ENCODE results near the gene CCDC200. TPM values are rescaled to one million over a fixed set of nuclear protein-coding genes. Genes with fewer than 3 reads are reported as not detected.

Gene CCDC200
- total and polyA plus RNA-seq, 2 of the 13 experiments (the other 11 are each of a cell fraction or from before 2014, with no cell fraction given) = not detected

DNA sequence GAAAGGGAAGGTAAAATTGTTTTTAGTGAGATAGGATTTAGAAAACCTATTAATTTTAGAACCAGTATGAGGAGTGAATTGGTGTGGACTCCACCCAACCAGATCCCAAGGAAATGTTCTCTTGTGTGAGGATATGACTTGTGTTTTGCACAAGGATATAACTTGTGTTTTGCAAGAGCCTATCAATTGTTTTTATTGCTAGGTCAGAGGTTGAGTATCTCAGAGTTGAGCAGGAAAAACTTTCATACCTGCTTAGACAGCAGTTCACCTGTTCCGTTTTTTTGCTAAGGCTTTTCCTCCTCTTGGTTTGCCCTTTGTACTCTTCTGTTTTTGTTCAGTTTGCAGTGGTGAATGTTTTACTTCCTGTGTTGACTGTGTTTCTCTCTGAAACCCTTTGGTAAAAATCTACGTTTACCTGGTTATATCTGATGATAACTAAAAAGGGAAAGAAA lies 52.3 kb downstream of the CCDC200 start:
- peak overlapping the region; percentile 82 for H3K27ac ChIP-seq (ENCODE audit: extremely low read length, insufficient read depth, low read length)
- H3K9me3 ChIP-seq (ENCODE audit: low read length) = no peaks in the 10 kb centered on the region
- no peaks in the 10 kb centered on the region for H4K20me1 ChIP-seq (ENCODE audit: insufficient read depth, low read length)
- ChIA-PET CTCF (ENCODE audit: low intra/inter-chr PET ratio, low total read pairs) (no interaction called here), POLR2A (interaction anchor here (0.6 to 2.6 kb wide), 4 partner anchors 8 to 139 kb away, joined by 3 to 31 read pairs (median 4); partner anchors contain the start of gene TMEM106A)
- ATAC-seq = peak; percentile 75
- peaks cover 54% of the 10 kb centered on the region for H3K79me2 ChIP-seq (ENCODE audit: insufficient read depth, low read length)
- peak; percentile 87 for DNase-seq (ENCODE audit: low spot score)
- H3K4me2 ChIP-seq (ENCODE audit: low read depth, low read length) = peak overlapping the region; percentile 71
- peaks cover 73% of the 10 kb centered on the region for H3K4me1 ChIP-seq (ENCODE audit: insufficient read depth, low read length)
- peak overlapping the region; percentile 19 to 40 (median 38); a peak in 5 of 6 replicates for H3K4me3 ChIP-seq (replicated peaks in 1 of 3; ENCODE audit: insufficient read depth in 1 of 3, low read depth in 2 of 3, low read length in 3 of 3)
- intact Hi-C loops (cut with micrococcal nuclease; ENCODE audit: unreplicated experiment) = no loop called here
- no TSS peak for BruUV-seq (replicated peaks)
- no peaks in the 10 kb centered on the region; a peak in 1 of 5 replicates for H3K27me3 ChIP-seq (ENCODE audit: control insufficient read depth in 1 of 2, insufficient read depth in 2 of 2, low read length in 2 of 2)
- H3K36me3 ChIP-seq (replicated peaks in 1 of 2; ENCODE audit: control insufficient read depth in 1 of 2, insufficient read depth in 2 of 2, low read length in 2 of 2) = peaks cover 9 to 38% of the 10 kb centered on the region in 2 experiments
- no peak overlapping the region for H2AFZ ChIP-seq (ENCODE audit: low read length)
- H3K9ac ChIP-seq (ENCODE audit: insufficient read depth, low read depth, low read length) = peak overlapping the region; percentile 63
- in situ Hi-C loops (cut with HindIII; ENCODE audit: extremely low pct_ligation_motif_present, low pct_unique_long_range_greater_than_20kb) = no loop called here
- WGBS (ENCODE audit: low lambda C conversion rate) = under 1% methylated on average over 2 of the region's 2 CpGs
- peak; percentile 86 for FAIRE-seq
- TF ChIP-seq ZFP37 (CRISPR knock-in tag; IDR thresholded peaks at IDR 0.05; ENCODE audit: borderline replicate concordance) (no peak), ZFP62 (CRISPR knock-in tag; IDR thresholded peaks at IDR 0.05) (no peak), ZBTB21 (CRISPR knock-in tag; IDR thresholded peaks at IDR 0.05) (no peak), ZFX (CRISPR knock-in tag; IDR thresholded peaks at IDR 0.05; ENCODE audit: low read depth) (no peak), MIER3 (CRISPR knock-in tag; IDR thresholded peaks at IDR 0.05; ENCODE audit: borderline replicate concordance) (peak; percentile 42; the same call in 1 of the 2 replicates), IKZF4 (CRISPR knock-in tag; IDR thresholded peaks at IDR 0.05; ENCODE audit: borderline replicate concordance, low read depth, not compliant biosample characterization) (no peak), LCORL (IDR thresholded peaks at IDR 0.05) (no peak), LCORL (CRISPR knock-in tag; IDR thresholded peaks at IDR 0.05) (peak; percentile 67; the same call in 1 of the 2 replicates), EZH2 (conservative IDR thresholded peaks at IDR 0.05; ENCODE audit: low read depth, low read length) (no peak), MIXL1 (CRISPR knock-in tag; IDR thresholded peaks at IDR 0.05) (peak; percentile 49; the same call in 1 of the 2 replicates), KLF13 (CRISPR knock-in tag; IDR thresholded peaks at IDR 0.05) (no peak), DPF2 (CRISPR knock-in tag; IDR thresholded peaks at IDR 0.05; ENCODE audit: borderline replicate concordance, low read depth) (peak; percentile 65; the same call in 1 of the 2 replicates), ZNF781 (CRISPR knock-in tag; IDR thresholded peaks at IDR 0.05; ENCODE audit: borderline replicate concordance, not compliant biosample characterization) (no peak), FIP1L1 (IDR thresholded peaks at IDR 0.05; ENCODE audit: borderline replicate concordance, insufficient read depth, low read depth, low read length) (no peak), SPEN (CRISPR knock-in tag; IDR thresholded peaks at IDR 0.05; ENCODE audit: low read depth) (no peak), TCF7 (IDR thresholded peaks at IDR 0.05; ENCODE audit: low read depth) (no peak), SIX1 (CRISPR knock-in tag; IDR thresholded peaks at IDR 0.05; ENCODE audit: borderline replicate concordance) (peak; percentile 51; the same call in 1 of the 2 replicates), PRMT3 (CRISPR knock-in tag; IDR thresholded peaks at IDR 0.05; ENCODE audit: borderline replicate concordance, low read depth) (no peak)
- TF ChIP-seq, protein P1, sequence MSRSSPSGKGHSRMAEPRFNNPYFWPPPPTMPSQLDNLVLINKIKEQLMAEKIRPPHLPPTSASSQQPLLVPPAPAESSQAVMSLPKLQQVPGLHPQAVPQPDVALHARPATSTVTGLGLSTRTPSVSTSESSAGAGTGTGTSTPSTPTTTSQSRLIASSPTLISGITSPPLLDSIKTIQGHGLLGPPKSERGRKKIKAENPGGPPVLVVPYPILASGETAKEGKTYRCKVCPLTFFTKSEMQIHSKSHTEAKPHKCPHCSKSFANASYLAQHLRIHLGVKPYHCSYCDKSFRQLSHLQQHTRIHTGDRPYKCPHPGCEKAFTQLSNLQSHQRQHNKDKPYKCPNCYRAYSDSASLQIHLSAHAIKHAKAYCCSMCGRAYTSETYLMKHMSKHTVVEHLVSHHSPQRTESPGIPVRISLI (CRISPR knock-in tag; IDR thresholded peaks at IDR 0.05; ENCODE audit: borderline replicate concordance) = peak; percentile 86
- TF ChIP-seq, protein P2, sequence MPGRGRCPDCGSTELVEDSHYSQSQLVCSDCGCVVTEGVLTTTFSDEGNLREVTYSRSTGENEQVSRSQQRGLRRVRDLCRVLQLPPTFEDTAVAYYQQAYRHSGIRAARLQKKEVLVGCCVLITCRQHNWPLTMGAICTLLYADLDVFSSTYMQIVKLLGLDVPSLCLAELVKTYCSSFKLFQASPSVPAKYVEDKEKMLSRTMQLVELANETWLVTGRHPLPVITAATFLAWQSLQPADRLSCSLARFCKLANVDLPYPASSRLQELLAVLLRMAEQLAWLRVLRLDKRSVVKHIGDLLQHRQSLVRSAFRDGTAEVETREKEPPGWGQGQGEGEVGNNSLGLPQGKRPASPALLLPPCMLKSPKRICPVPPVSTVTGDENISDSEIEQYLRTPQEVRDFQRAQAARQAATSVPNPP (CRISPR knock-in tag; IDR thresholded peaks at IDR 0.05) = no peak
- TF ChIP-seq, protein P3, sequence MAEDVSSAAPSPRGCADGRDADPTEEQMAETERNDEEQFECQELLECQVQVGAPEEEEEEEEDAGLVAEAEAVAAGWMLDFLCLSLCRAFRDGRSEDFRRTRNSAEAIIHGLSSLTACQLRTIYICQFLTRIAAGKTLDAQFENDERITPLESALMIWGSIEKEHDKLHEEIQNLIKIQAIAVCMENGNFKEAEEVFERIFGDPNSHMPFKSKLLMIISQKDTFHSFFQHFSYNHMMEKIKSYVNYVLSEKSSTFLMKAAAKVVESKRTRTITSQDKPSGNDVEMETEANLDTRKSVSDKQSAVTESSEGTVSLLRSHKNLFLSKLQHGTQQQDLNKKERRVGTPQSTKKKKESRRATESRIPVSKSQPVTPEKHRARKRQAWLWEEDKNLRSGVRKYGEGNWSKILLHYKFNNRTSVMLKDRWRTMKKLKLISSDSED (CRISPR knock-in tag; IDR thresholded peaks at IDR 0.05) = no peak
- TF ChIP-seq, protein P4, sequence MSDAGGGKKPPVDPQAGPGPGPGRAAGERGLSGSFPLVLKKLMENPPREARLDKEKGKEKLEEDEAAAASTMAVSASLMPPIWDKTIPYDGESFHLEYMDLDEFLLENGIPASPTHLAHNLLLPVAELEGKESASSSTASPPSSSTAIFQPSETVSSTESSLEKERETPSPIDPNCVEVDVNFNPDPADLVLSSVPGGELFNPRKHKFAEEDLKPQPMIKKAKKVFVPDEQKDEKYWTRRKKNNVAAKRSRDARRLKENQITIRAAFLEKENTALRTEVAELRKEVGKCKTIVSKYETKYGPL (CRISPR knock-in tag; IDR thresholded peaks at IDR 0.05) = no peak

Measured in HepG2 (cell line).